Activated CD4-positive, alpha-beta T cell treated with anti-CD3 and anti-CD28 coated beads, Interleukin-10, Interleukin-2, amounts not matched to agents 100 ng/mL and 50 ng/mL, durations not matched to agents 16 hours and 8 hours (primary cell): ENCODE data around the gene CFAP73.
A peak's percentile ranks its signal among the peaks of the same experiment; 100 is the strongest.
"Not testable (repeated sequence)": the region's sequence is repeated elsewhere in the genome, so short reads cannot be mapped to it uniquely, and the experiment has no call there.

Source experiments
- DNase-seq: peaks from one replicate; pipeline ENCODE4 v3.0.0-alpha.2; 2020

Gene CFAP73

GRCh38 chr12:113149361-113150150 is at the start of gene CFAP73:
CFAP73 (plus strand) TSS chr12:113149724; CDS start chr12:113149858, 134 bp downstream.
- no peak for DNase-seq

DNA sequence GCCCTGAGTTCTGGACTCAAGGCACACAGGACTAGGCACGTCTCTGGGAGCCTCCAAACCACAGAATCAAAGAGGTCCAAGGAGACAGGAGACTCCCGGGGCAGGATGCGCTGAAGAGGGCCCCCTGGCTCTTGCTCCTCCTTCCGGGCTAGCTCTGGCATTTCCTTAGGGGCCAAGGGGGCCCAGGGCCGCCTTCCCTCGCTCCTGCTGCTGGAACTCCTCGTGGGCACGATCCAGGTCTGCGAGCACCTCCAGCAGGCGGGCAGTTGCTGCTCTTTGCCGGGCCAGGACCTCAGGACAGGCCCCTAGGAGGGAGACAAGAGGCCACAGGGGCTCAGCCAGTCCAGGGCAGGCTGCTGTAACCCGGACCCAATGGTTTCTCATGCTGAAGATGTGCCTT is 49.8 kb upstream of the CFAP73 start:
- no peak for DNase-seq

DNA sequence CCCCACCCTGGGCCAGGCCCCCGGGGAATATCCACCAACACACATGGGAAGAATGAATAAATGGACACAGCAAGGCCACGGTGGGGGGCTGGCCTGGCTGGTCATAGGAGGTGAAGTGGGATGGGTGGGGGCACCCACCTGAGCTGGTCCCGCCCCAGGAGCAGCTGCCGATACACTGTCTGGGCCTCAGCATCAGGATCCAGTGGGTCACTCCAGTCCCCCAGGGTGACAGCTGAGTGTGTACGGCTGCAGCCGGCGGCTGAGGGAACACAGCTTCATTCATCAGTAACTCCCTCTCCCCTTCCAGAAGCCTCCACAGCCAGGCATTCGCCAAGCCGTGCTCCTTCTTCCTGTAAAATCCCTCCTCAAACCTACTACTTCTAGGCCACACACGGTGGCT is 47.8 kb upstream of the CFAP73 start:
- no peak for DNase-seq

- DNase-seq = no peak
These were observed 46.7 kb upstream of the CFAP73 start for GRCh38 chr12:113102811-113103210.

- peak; percentile 60 for DNase-seq
These were observed 45.6 kb upstream of the CFAP73 start for GRCh38 chr12:113103756-113104450.

DNA sequence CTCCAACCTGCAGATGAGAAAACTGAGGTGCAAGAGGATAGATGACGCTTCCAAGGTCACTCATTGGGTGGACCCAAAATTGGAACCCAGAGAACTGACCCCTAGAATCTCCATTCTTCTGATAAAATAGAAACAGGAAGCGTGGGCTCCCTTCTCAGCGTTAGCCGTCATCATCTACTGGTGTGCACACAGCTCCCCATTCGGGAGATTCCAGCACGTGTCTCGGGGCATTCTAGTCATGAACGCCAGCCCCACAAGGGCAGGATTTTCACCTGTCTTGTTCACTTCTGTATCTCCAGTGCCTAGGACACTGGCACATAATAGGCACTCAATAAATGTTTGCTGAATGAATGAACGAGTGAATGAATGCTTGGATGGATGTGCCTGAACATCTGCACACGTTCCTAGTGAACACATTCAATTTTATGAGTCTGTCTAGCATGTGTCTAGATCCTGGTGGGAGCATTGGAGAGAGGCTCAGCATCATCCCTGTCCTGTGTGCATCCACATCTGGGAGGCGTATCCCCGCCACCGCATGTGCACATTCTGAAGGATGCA is 44.5 kb upstream of the CFAP73 start:
- DNase-seq = no peak

- no peak for DNase-seq
These were observed 43.8 kb upstream of the CFAP73 start for GRCh38 chr12:113105606-113106271.

- DNase-seq = no peak
These were observed 43.2 kb upstream of the CFAP73 start for GRCh38 chr12:113106361-113106760.

DNA sequence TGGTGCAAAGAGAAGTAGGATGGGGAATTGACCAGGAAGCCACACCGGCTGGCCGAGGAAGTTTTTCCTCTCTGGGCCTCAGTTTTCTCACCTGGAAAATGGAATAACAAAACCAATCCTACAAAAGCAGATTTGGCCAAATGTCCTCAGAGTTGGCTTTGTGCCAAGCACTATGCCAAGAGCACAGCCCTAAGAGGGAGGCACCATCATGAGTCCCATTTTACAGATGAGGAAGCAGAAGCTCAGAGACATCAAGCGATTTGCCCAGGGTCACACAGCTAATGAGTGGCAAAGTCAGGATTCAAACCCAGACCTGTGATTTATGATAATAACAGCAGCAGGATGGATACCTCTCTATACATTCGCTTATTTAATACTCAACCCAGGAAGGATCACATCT is 41.2 kb upstream of the CFAP73 start:
- DNase-seq = no peak

- DNase-seq = no peak
These were observed 40.2 kb upstream of the CFAP73 start for GRCh38 chr12:113109360-113109759.

DNA sequence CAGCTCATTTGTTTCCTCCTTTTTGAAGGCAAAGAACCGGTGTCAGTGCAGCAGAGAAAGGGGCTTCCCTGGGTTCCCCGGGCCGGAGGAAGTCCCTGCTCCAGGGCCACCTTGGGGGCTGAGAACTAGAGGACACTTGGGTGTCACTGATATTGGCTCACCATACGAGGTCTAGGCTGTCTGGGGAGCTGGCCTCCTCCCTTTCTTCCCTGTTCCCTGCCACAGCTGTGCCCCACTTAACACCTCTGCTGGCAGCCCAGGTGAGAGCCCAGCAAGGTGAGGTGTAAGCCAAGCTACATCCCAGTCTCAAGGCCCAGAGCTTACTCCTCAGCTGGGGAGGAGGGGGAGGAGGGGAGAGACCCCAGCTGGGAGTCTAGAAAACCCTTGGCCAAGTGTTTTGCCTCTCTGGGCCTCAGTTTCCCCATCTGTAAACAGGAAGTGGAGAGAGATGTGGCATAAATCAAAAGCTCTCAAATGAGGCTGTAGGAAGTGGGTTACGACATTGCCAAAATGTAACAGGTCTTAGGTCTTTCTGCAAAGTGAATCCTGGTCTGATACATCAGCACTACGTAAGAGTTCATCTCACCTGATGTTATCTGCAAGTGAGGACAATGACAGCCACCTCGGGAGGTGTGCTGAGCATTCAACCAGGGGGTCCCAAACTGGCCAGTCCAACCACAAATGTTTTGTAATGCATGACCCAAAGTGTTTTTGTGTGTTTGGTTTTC is 39.5 kb upstream of the CFAP73 start:
- DNase-seq = no peak

- DNase-seq = no peak
These were observed 38.3 kb upstream of the CFAP73 start for GRCh38 chr12:113111247-113111646.

DNA sequence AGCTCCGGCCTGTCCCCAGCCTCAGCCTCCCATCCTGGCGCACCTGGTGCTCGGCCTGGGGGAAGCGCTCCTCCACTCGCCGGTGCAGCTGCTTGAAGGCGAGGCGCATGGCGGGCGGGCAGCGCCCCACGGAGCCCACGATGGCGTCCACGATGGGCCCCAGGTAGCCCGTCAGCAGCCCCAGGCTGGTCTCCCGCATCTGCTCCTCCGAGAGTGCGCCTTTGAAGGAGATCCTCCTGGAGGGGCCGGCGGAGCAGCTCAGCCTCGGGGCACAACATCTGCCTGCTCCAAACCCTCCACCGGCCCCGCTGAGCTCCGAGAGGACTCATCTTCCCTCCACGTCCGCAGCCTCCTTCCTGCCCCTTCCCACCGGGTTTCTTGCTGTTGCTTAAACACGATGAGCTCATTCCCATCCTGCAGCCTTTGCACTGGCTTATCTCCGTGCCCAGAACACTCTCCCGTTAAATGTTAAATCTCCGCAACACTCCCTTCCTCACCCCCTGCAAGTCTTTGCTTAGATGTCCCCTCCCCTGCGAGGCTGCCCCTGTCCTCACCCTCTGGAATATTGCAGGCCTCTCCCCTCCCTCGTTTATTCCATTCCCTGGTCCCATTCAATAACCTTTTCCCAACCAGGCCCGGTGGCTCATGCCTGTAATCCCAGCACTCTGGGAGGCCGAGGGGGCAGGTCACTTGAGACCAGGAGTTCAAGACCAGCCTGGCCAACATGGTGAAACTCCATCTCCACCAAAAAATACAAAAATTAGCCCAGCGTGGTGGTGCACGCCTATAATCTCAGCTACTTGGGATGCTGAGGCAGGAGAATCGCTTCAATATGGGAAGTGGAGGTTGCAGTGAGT is 37.3 kb upstream of the CFAP73 start:
- no peak for DNase-seq

GRCh38 chr12:113113397-113113796 is 36.1 kb upstream of the CFAP73 start:
- DNase-seq = no peak

GRCh38 chr12:113114447-113115178 is 34.9 kb upstream of the CFAP73 start:
- no peak for DNase-seq

DNA sequence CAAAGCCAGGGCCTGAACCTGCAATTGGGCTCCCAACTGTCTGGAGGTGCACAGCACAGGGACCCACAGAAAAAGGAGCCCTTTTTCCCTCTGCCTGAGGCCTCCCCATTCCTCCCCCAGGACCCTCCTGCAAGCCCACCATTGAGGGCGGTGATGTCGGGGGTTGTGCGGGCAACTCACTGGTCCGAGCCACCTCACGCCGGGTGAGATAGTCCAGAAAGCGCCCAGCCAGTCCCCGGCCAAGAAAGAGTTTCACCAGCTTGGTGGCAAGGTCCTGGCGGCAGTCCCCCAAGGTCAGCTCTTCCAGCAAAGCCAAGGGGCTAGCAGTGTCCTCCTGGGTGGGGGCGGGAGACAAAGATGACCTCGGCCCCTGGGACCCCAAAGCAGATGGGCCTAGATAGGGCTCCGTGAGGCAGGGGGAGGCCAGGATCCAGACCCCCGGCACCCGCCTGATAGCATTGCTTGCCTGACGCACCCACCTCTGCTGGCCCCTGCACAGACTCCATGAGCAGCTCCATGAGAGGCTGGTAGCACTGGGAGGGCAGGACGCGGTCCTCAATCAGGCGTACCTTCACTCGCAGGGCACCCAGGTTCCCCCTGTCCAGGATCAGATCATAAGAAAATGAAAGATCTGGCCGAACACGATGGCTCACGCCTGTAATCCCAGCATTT is 33.9 kb upstream of the CFAP73 start:
- DNase-seq = no peak

GRCh38 chr12:113116875-113117274 is 32.6 kb upstream of the CFAP73 start:
- DNase-seq = no peak

- DNase-seq = not testable (repeated sequence)
These were observed 31.8 kb upstream of the CFAP73 start for GRCh38 chr12:113117684-113118083.

DNA sequence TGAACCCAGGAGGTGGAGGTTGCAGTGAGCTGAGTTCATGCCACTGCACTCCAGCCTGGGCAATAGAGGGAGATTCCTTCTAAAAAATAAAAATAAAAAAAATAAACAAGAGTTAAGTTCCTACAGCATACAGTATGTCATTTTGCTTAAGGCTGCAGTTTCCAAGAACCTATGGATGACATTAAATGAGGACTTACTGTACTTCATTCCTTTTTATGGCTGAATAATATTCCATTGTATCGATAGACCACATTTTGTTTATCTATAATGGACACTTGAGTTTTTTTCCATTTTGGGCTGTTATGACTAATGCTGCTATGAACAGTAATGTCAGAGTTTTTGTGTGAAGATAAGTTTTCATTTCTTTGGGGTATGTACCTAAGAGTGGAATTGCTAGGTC is 31.4 kb upstream of the CFAP73 start:
- no peak for DNase-seq

DNA sequence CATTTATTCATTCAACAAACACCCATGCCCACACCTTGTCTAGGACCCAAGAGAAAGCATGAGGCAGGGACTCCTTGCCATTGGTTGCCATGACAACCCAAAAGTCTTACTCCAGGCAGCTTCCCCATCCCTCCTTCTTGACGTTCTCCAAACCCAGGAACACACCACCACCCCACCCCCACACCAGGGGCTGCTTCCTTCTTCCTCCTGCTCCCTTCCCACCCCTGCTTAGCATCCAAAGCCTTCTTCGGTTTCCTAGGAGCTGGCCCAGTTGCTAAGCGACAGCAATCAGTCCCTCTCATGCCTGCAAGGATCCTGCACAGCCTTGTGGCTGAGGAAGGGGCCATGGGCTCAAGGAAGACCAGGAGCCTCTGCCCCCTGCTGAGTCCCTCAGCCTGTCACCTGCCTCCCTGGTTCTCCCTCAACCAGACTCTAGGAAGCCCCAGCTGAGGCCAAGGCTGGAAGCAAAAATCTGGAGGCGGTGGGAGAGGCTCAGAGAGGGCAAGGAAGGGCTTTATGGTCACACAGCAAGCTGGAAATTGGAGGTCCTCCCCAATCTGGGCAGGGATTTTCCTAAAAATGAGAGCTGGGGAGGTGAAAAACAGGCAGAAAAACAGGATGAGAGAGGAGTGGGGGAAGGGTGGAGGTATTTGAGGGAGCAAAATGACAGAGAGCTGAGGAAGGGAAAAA is 29.4 kb upstream of the CFAP73 start:
- no peak for DNase-seq
